Fibroblast of the aortic adventitia (primary cell): ENCODE results near the gene FOXB1. TPM values are rescaled to one million over a fixed set of nuclear protein-coding genes. Genes with fewer than 3 reads are reported as not detected.

ENCODE experiments used
- DNase-seq: peaks from one replicate; pipeline ENCODE4 v3.0.0-alpha.2; 2010; ENCODE audit warnings: low read depth
- H3K4me3 ChIP-seq: 2 replicates; pipeline ENCODE4 v1.5.1; 2011; ENCODE audit warnings: low read depth, mild to moderate bottlenecking, control low read depth, low read length, moderate library complexity
- CTCF ChIP-seq: IDR thresholded peaks from 2 replicates; pipeline ENCODE4 v1.5.1; 2011; ENCODE audit warnings: mild to moderate bottlenecking, low read length, control low read depth, inconsistent platforms; ENCODE audit not compliant: insufficient read depth
- total RNA-seq: library from RNA; depleted of rRNA; stranded (reverse); fragments of >200 nt; gene quantifications from 2 replicates; pipeline ENCODE4 v1.2.3, GENCODE V29; 2012; ENCODE audit warnings: low replicate concordance

The FOXB1 gene
- total RNA-seq, result not detected in 2 replicates

GRCh38 chr15:60004009-60004845, at the start of gene FOXB1:
TSS of gene FOXB1 (plus strand) at chr15:60004311. CDS start at chr15:60004964, 653 bp downstream.
- no peak for DNase-seq
- H3K4me3 ChIP-seq, result no peak within 1 kb of the TSS
- no peak for TF ChIP-seq CTCF

GRCh38 chr15:59958288-59958687, 45.8 kb upstream of the FOXB1 start:
- no peak overlapping the region for H3K4me3 ChIP-seq
- no peak for TF ChIP-seq CTCF
- DNase-seq, result no peak

DNA sequence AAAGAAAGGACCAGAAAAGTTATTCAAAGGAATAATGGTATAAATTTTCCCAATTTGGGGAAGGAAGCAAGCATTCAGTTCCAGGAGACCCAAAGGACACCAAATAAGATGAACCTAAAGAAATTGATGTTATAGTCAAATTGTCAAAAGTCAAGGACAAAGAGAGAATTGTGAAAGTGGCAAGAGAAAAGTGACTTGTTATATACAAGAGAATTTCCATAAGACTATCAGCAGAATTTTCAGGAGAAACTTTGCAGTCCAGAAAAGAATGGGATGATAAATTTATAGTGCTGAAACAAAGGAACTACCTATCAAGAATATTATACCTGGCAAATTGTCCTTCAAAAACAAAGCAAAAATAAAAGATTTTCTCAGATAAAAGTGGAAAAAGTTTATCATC, 43.8 kb upstream of the FOXB1 start:
- no peak overlapping the region for H3K4me3 ChIP-seq
- no peak for DNase-seq
- TF ChIP-seq CTCF, result no peak

GRCh38 chr15:59963322-59963721, 40.8 kb upstream of the FOXB1 start:
- no peak overlapping the region for H3K4me3 ChIP-seq
- no peak for DNase-seq
- no peak for TF ChIP-seq CTCF

GRCh38 chr15:59963925-59964324, 40.2 kb upstream of the FOXB1 start:
- no peak for DNase-seq
- H3K4me3 ChIP-seq, result no peak overlapping the region
- no peak for TF ChIP-seq CTCF

DNA sequence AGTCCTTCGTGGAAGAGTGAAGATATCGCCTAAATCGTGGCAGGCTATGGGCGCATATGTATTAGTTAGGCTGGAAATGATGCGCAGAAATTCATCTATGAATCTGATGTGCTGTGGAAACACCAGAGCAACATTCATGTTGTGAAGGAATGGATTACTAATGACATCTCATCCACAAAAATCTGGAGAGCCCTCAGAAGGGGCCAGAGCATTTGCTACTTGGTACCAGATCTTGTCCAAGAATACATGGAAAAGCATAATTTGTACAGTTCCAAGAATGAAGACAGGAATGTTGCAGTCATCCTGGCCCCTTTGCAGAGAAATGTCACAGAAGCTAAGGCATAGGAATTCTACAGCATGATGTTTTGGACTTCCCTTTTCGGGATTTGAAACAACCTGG, 38.4 kb upstream of the FOXB1 start:
- DNase-seq, result peak; percentile 4
- TF ChIP-seq CTCF, result no peak

More for the DNA sequence above, 38.4 kb upstream of the FOXB1 start:
- H3K4me3 ChIP-seq, result no peak overlapping the region
